NB4 (cell line): ENCODE results near the gene IER3IP1.

Experiments
- DNase-seq: peaks from one replicate; pipeline ENCODE4 v3.0.0; 2010; ENCODE audit warnings: low read depth
- H3K4me3 ChIP-seq: one replicate; pipeline ENCODE4 v1.5.1; 2011; ENCODE audit warnings: mild to moderate bottlenecking, low read depth, low read length, moderate library complexity
- CTCF ChIP-seq: IDR thresholded peaks from one replicate; pipeline ENCODE4 v1.5.1; 2012; ENCODE audit warnings: low read depth, low read length
- MAX ChIP-seq: IDR thresholded peaks from 2 replicates; pipeline ENCODE4 v1.6.1; 2011; ENCODE audit warnings: low read depth, low read length
- MYC ChIP-seq: IDR thresholded peaks from 2 replicates; pipeline ENCODE4 v1.6.1; 2011; ENCODE audit warnings: low read depth, low read length
- POLR2A ChIP-seq: IDR thresholded peaks from 2 replicates; pipeline ENCODE4 v1.6.1; 2011; ENCODE audit warnings: mild to moderate bottlenecking; ENCODE audit not compliant: insufficient read length; ENCODE audit errors: extremely low read depth

IER3IP1 gene

GRCh38 chr18:47150029-47150823 lies 25.9 kb downstream of the IER3IP1 start, which contains the start of gene HDHD2:
HDHD2 (minus strand) TSS chr18:47150500; CDS start chr18:47136439, 14,061 bp downstream.
- TF ChIP-seq MAX (peak; percentile 39; the same call in 1 of the 2 replicates), MYC (peak; percentile 37; the same call in 1 of the 2 replicates), POLR2A (peak; percentile 87), CTCF (no peak)
- H3K4me3 ChIP-seq = peak within 1 kb of the TSS; percentile 93
- DNase-seq = peak; percentile 87

GRCh38 chr18:47149457-47150028 lies 26.6 kb downstream of the IER3IP1 start:
- DNase-seq = peak; percentile 45
- H3K4me3 ChIP-seq = peak overlapping the region; percentile 93
- no peak for TF ChIP-seq MAX
- no peak for TF ChIP-seq CTCF

- H3K4me3 ChIP-seq = no peak overlapping the region
- no peak for DNase-seq
- TF ChIP-seq MAX (no peak), POLR2A (no peak), MYC (no peak), CTCF (no peak)
Measured at GRCh38 chr18:47146206-47146605, 30.0 kb downstream of the IER3IP1 start.

- H3K4me3 ChIP-seq = no peak overlapping the region
- TF ChIP-seq MAX (no peak), MYC (no peak), POLR2A (no peak), CTCF (no peak)
- DNase-seq = no peak
Measured at GRCh38 chr18:47143899-47144485, 32.2 kb downstream of the IER3IP1 start.

- no peak for TF ChIP-seq MYC
- no peak for TF ChIP-seq POLR2A
- TF ChIP-seq CTCF = no peak
- TF ChIP-seq MAX = no peak
- no peak for DNase-seq
- no peak overlapping the region for H3K4me3 ChIP-seq
Measured at GRCh38 chr18:47143153-47143552, 33.0 kb downstream of the IER3IP1 start.
